Caco-2 (cell line): ENCODE measurements around the gene THADA. TPM values are rescaled to one million over a fixed set of nuclear protein-coding genes. Genes with fewer than 3 reads are reported as not detected.
A peak's percentile ranks its signal among the peaks of the same experiment; 100 is the strongest.

Experiments used
- BruUV-seq: library from RNA; stranded (reverse); fragments of 400-500 nt; replicated peaks from 2 replicates; lab custom pipeline; 2021; lab: Mats Ljungman, UMichigan
- CTCF ChIA-PET: fragments of 300-600 bp; sonication (Branson Sonifier 250); formaldehyde crosslinking; loops from one replicate; lab custom pipeline; 2022; ENCODE audit warnings: antibody characterized with exemption; lab: Charles Lee
- POLR2A ChIA-PET: fragments of 300-600 bp; sonication (Branson Sonifier 250); formaldehyde crosslinking; loops from one replicate; lab custom pipeline; 2022; ENCODE audit warnings: antibody characterized with exemption; lab: Charles Lee
- DNase-seq, 2 experiments: peaks; one replicate each; pipeline versions ENCODE4 v3.0.0 to v3.0.0-alpha.2; 2020 to 2022
- H3K27me3 ChIP-seq: replicated peaks from 2 replicates; pipeline ENCODE4 v1.6.0; 2011; ENCODE audit warnings: low read length; ENCODE audit not compliant: control insufficient read depth, insufficient read depth
- H3K36me3 ChIP-seq: 2 replicates; pipeline ENCODE4 v1.5.1; 2011; ENCODE audit warnings: low read length; ENCODE audit not compliant: control insufficient read depth, insufficient read depth
- H3K4me1 ChIP-seq: fragments of 250-450 bp; sonication (Bioruptor Pico); 2 replicates; pipeline ENCODE4 v1.5.1; 2020; ENCODE audit warnings: mild to moderate bottlenecking
- H3K4me3 ChIP-seq: 2 replicates; pipeline ENCODE4 v1.5.1; 2011; ENCODE audit warnings: low read depth, mild to moderate bottlenecking, control low read depth, low read length
- H3K9me3 ChIP-seq: fragments of 250-450 bp; sonication (Bioruptor Pico); 2 replicates; pipeline ENCODE4 v1.5.1; 2020; ENCODE audit warnings: mild to moderate bottlenecking, moderate library complexity
- H3K27ac Mint-ChIP-seq: one replicate; pipeline ENCODE4 v1.8.0; 2022; ENCODE audit warnings: mixed read lengths; ENCODE audit not compliant: unreplicated experiment
- H3K27me3 Mint-ChIP-seq: one replicate; pipeline ENCODE4 v1.8.0; 2022; ENCODE audit warnings: mixed read lengths; ENCODE audit not compliant: insufficient read depth, unreplicated experiment
- H3K36me3 Mint-ChIP-seq: one replicate; pipeline ENCODE4 v1.8.0; 2022; ENCODE audit warnings: mild to moderate bottlenecking, mixed read lengths; ENCODE audit not compliant: insufficient read depth, unreplicated experiment
- H3K4me1 Mint-ChIP-seq: one replicate; pipeline ENCODE4 v1.8.0; 2022; ENCODE audit warnings: low read depth, mixed read lengths; ENCODE audit not compliant: unreplicated experiment
- H3K4me3 Mint-ChIP-seq: one replicate; pipeline ENCODE4 v1.8.0; 2022; ENCODE audit warnings: mild to moderate bottlenecking, moderate library complexity, mixed read lengths; ENCODE audit not compliant: unreplicated experiment
- H3K9me3 Mint-ChIP-seq: one replicate; pipeline ENCODE4 v1.8.0; 2022; ENCODE audit warnings: mixed read lengths; ENCODE audit not compliant: unreplicated experiment
- CTCF ChIP-seq, 2 experiments: fragments of 200-600 bp in 1 of 2; IDR thresholded peaks; 1 replicate in 1 of 2; 2 replicates in 1 of 2; pipeline versions ENCODE4 v1.5.1 to v1.8.0; 2011 to 2022; ENCODE audit warnings: antibody characterized with exemption in 1 of 2, control low read depth in 1 of 2, inconsistent platforms in 1 of 2, low read depth in 1 of 2, low read length in 1 of 2, mild to moderate bottlenecking in 1 of 2, moderate library complexity in 1 of 2; ENCODE audit not compliant: insufficient read depth in 1 of 2, severe bottlenecking in 1 of 2, unreplicated experiment in 1 of 2
- intact Hi-C: fragments of 100-400 bp; cut with micrococcal nuclease; formaldehyde crosslinking; loops from one replicate; pipeline ENCODE4 v1.10.0; 2022; ENCODE audit not compliant: unreplicated experiment
- total RNA-seq: library from RNA; stranded (reverse); gene quantifications from 2 replicates; pipeline ENCODE4 v1.2.3, GENCODE V29; 2022

Gene THADA
- total RNA-seq, 1 experiment from 2014 or later = 33.8 TPM

- Mint-ChIP-seq H3K9me3 (no peaks in the 10 kb centered on the region), H3K4me1 (peaks cover 30% of the 10 kb centered on the region), H3K27me3 (no peaks in the 10 kb centered on the region), H3K27ac (peak overlapping the region; percentile 49), H3K36me3 (peaks cover 3% of the 10 kb centered on the region), H3K4me3 (no peak overlapping the region)
- intact Hi-C loops = no loop called here
- POLR2A ChIA-PET = no interaction called here
- H3K4me1 ChIP-seq = peaks cover 33% of the 10 kb centered on the region
- H3K27me3 ChIP-seq = no peaks in the 10 kb centered on the region
- CTCF ChIA-PET = no interaction called here
- DNase-seq = no peak
- H3K4me3 ChIP-seq = no peak overlapping the region
- no peaks in the 10 kb centered on the region for H3K9me3 ChIP-seq
- no peaks in the 10 kb centered on the region for H3K36me3 ChIP-seq
- no TSS peak for BruUV-seq
- TF ChIP-seq CTCF (IDR thresholded peaks at IDR 0.05; ENCODE audit: insufficient read depth in 1 of 2, low read depth in 1 of 2, low read length in 1 of 2, severe bottlenecking in 1 of 2, unreplicated experiment in 1 of 2) = no peak
These were observed 409.0 kb downstream of the THADA start for GRCh38 chr2:43186679-43187374.

GRCh38 chr2:43186321-43186678 is 409.5 kb downstream of the THADA start:
- H3K4me3 Mint-ChIP-seq = no peak overlapping the region
- peaks cover 31% of the 10 kb centered on the region for H3K4me1 Mint-ChIP-seq
- H3K9me3 Mint-ChIP-seq = no peaks in the 10 kb centered on the region
- no peaks in the 10 kb centered on the region for H3K36me3 Mint-ChIP-seq
- no peak for TF ChIP-seq CTCF (IDR thresholded peaks at IDR 0.05; ENCODE audit: insufficient read depth in 1 of 2, low read depth in 1 of 2, low read length in 1 of 2, severe bottlenecking in 1 of 2, unreplicated experiment in 1 of 2)
- no peaks in the 10 kb centered on the region for H3K27me3 Mint-ChIP-seq
- BruUV-seq = no TSS peak
- H3K4me3 ChIP-seq = no peak overlapping the region
- no peak for DNase-seq
- peaks cover 30% of the 10 kb centered on the region for H3K4me1 ChIP-seq
- ChIA-PET CTCF (no interaction called here), POLR2A (no interaction called here)
- peak overlapping the region; percentile 70 for H3K27ac Mint-ChIP-seq
- intact Hi-C loops = no loop called here
- H3K9me3 ChIP-seq = no peaks in the 10 kb centered on the region
- no peaks in the 10 kb centered on the region for H3K36me3 ChIP-seq
- no peaks in the 10 kb centered on the region for H3K27me3 ChIP-seq

DNA sequence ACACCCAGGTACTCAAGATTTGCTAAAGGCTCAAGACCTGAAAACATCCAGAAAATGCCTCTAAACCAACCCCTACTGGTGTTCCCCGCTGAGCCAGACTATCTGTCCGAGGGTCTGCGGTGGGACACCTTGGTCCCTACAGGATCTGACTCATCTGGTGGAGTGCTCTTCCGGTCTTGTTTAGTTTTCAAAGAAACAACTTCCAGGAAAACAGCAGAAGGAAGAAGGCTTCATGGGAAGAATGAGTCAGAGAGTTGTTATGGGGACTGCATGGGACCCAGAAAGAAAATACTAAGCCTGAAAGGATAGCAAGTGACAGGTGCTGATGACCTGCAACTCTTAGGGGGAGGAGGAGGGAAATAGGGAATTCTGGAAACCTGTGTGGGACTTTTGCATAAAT is 410.7 kb downstream of the THADA start:
- Mint-ChIP-seq H3K9me3 (no peaks in the 10 kb centered on the region), H3K4me1 (peaks cover 36% of the 10 kb centered on the region), H3K36me3 (no peaks in the 10 kb centered on the region), H3K4me3 (no peak overlapping the region), H3K27me3 (no peaks in the 10 kb centered on the region), H3K27ac (peak overlapping the region; percentile 46)
- Histone ChIP-seq H3K4me1 (peaks cover 25% of the 10 kb centered on the region), H3K27me3 (no peaks in the 10 kb centered on the region), H3K36me3 (no peaks in the 10 kb centered on the region), H3K4me3 (no peak overlapping the region), H3K9me3 (no peaks in the 10 kb centered on the region)
- CTCF ChIA-PET = no interaction called here
- no peak for DNase-seq
- TF ChIP-seq CTCF (IDR thresholded peaks at IDR 0.05; ENCODE audit: insufficient read depth in 1 of 2, low read depth in 1 of 2, low read length in 1 of 2, severe bottlenecking in 1 of 2, unreplicated experiment in 1 of 2) = no peak
- POLR2A ChIA-PET = no interaction called here
- intact Hi-C loops = no loop called here
- BruUV-seq = no TSS peak
